ENCODE results near the gene MRPL42. TPM values are rescaled to one million over a fixed set of nuclear protein-coding genes. Genes with fewer than 3 reads are reported as not detected.
"Not testable (repeated sequence)": the region's sequence is repeated elsewhere in the genome, so short reads cannot be mapped to it uniquely, and the experiment has no call there.

MRPL42 gene
- polyA plus RNA-seq, 1 donor = 64.0 TPM

DNA sequence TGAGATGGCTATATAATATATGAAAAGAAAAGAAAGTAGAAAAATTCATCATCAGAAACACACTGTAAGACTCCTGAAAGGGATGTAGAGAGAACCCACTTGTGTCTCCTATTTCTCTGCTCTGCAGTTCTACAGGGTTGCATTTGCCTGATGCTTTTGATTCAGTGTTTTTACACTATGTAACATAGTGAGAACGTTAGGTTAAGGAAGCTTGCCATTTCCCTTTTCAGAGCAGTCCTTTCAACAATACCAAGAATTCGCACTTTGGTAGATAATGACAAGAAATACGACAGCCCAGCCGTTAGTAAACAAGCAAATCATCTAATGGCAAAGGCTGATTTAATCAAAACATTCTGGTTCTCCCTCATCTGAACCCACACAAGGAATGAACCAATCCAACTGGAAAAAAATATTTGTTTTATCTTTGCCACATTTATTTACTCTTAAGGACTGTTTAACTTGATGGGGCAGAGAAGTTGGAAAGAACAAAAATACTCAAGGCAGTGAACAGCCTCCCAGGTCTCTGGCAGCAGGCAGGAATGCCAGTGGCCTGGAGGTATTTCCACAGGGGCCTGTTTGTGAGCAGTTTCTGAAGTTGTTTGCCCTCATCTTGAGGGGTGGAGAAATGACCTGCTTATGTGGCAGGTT lies 74.4 kb downstream of the MRPL42 start:
- Histone ChIP-seq H3K27me3 (ENCODE audit: control insufficient read depth, insufficient read depth, low read length) (no peaks in the 10 kb centered on the region), H3K36me3 (ENCODE audit: control insufficient read depth, insufficient read depth, low read length) (peaks cover 8% of the 10 kb centered on the region), H3K9me3 (ENCODE audit: control insufficient read depth, low read depth, low read length) (no peaks in the 10 kb centered on the region), H3K4me3 (ENCODE audit: low read length) (no peak overlapping the region), H3K27ac (ENCODE audit: low read length) (no peak overlapping the region), H3K4me1 (ENCODE audit: control insufficient read depth, insufficient read depth, low read length) (no peaks in the 10 kb centered on the region)
- WGBS (ENCODE audit: insufficient coverage, low lambda C conversion rate) = no CpG with 5 or more reads among the region's 4 CpGs
- DNase-seq = no peak

DNA sequence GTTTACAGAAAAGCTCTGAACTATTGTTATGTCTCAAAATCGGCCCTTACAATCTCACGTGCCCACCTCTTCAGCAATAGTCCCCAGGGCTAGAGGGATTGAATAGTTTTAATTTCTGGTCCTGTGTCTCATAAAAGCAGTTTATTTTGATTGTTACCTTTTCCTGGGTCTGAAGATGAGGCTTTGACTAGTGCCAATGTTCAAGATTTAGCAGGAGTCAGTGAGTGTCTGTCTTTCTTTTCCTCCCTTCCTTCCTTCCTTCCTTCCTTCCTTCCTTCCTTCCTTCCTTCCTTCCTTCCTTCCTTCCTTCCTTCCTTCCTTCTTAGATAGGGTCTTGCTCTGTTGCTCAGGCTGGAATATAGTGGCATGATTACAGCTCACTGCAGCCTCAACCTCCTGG lies 80.5 kb downstream of the MRPL42 start:
- H3K36me3 ChIP-seq (ENCODE audit: control insufficient read depth, insufficient read depth, low read length) = peaks cover 12% of the 10 kb centered on the region
- no peaks in the 10 kb centered on the region for H3K4me1 ChIP-seq (ENCODE audit: control insufficient read depth, insufficient read depth, low read length)
- no peak overlapping the region for H3K27ac ChIP-seq (ENCODE audit: low read length)
- H3K9me3 ChIP-seq (ENCODE audit: control insufficient read depth, low read depth, low read length) = no peaks in the 10 kb centered on the region
- DNase-seq = no peak
- WGBS (ENCODE audit: insufficient coverage, low lambda C conversion rate) = no CpG with 5 or more reads among the region's 2 CpGs
- no peak overlapping the region for H3K4me3 ChIP-seq (ENCODE audit: low read length)
- no peaks in the 10 kb centered on the region for H3K27me3 ChIP-seq (ENCODE audit: control insufficient read depth, insufficient read depth, low read length)

DNA sequence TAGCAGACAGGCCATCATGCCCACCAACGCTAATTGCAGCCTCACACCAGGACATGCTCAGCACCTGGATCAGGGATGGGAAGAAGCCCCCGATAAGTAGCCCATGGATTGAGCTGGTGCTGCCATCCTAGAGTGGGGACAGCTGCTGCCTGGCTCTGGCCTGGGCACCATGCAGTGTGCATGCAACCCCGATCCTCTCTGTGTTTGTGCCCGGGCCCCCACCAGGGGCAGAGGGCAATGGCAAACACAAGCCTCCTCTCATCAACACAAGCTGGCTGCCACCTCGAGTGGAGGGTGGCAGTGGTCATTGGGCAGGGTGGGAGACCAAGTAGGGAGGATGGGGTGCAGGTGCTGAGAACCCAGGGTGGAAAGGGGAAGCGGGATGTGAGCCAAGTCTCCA lies 81.9 kb downstream of the MRPL42 start:
- Histone ChIP-seq H3K9me3 (ENCODE audit: control insufficient read depth, low read depth, low read length) (no peaks in the 10 kb centered on the region), H3K36me3 (ENCODE audit: control insufficient read depth, insufficient read depth, low read length) (peaks cover 9% of the 10 kb centered on the region), H3K4me1 (ENCODE audit: control insufficient read depth, insufficient read depth, low read length) (no peaks in the 10 kb centered on the region), H3K27me3 (ENCODE audit: control insufficient read depth, insufficient read depth, low read length) (no peaks in the 10 kb centered on the region), H3K4me3 (ENCODE audit: low read length) (no peak overlapping the region), H3K27ac (ENCODE audit: low read length) (no peak overlapping the region)
- no CpG with 5 or more reads among the region's 6 CpGs for WGBS (ENCODE audit: insufficient coverage, low lambda C conversion rate)
- DNase-seq = no peak

DNA sequence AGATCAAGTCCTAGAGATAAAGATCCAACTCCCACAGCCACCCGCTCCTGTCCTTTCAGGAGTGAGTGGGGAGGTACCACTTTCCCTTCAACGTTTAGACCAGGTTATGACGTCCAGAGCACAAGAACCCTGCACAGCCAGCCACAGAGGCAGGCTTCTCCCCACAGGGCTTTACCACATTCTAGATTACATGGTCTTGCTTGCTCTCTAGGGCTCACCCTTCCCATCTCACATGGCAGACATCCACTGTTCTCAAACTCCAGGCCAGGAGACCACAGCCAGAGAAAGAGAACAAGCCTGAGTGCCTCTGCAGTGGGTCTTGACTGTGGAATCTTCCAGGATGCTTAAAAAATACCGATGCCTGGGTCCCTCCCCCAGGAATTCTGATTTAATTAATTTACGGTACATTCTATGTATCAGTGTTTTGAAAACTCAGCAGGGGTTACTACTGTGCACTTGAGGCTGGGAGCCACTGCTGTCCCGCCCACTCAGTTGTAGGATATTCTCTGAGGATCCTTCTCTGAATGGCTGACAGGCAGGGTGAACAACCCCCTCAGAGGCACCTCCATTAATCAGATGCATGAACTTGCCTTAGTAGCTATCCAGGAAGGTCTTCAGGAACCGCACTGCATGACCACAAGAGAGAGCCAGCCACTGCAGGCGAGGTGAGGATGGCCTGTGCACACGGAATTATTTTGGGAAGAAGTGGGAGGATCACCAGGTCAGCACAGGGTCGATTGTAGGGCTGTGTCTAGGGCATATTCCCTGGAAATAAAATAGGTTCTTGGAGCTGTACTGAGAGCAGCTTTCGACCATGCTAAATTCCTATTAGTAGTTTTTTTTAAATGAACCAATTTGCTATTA lies 83.7 kb downstream of the MRPL42 start:
- WGBS (ENCODE audit: insufficient coverage, low lambda C conversion rate) = 100% methylated on average over 2 of the region's 11 CpGs
- no peaks in the 10 kb centered on the region for H3K27me3 ChIP-seq (ENCODE audit: control insufficient read depth, insufficient read depth, low read length)

DNA sequence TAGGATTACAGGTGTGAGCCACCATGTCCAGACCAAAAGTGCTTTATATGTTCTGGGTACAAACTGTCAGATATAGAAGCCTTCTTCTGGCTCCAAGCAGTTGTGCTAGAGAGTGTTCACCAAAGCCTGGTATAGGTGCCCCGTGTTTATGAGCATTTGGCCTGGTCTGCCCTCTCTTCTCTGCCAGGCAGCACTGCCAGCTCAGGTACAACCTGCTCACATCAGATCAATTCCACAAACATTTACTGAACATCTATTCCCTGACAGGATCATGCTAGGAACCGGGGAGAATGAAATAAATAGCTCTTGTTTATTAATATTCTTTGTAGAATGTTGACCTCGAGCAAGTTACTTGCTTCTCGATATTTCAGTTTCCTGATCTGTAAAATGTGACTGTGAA lies 85.1 kb downstream of the MRPL42 start:
- no peak overlapping the region for H3K27ac ChIP-seq (ENCODE audit: low read length)
- peaks cover 3% of the 10 kb centered on the region for H3K36me3 ChIP-seq (ENCODE audit: control insufficient read depth, insufficient read depth, low read length)
- H3K4me1 ChIP-seq (ENCODE audit: control insufficient read depth, insufficient read depth, low read length) = no peaks in the 10 kb centered on the region
- no peak for DNase-seq
- WGBS (ENCODE audit: insufficient coverage, low lambda C conversion rate) = 90% methylated on average over 2 of the region's 4 CpGs
- no peaks in the 10 kb centered on the region for H3K27me3 ChIP-seq (ENCODE audit: control insufficient read depth, insufficient read depth, low read length)
- no peaks in the 10 kb centered on the region for H3K9me3 ChIP-seq (ENCODE audit: control insufficient read depth, low read depth, low read length)
- H3K4me3 ChIP-seq (ENCODE audit: low read length) = no peak overlapping the region

More for the DNA sequence above, 83.7 kb downstream of the MRPL42 start:
- Histone ChIP-seq H3K36me3 (ENCODE audit: control insufficient read depth, insufficient read depth, low read length) (peaks cover 3% of the 10 kb centered on the region), H3K4me1 (ENCODE audit: control insufficient read depth, insufficient read depth, low read length) (no peaks in the 10 kb centered on the region), H3K4me3 (ENCODE audit: low read length) (no peak overlapping the region), H3K9me3 (ENCODE audit: control insufficient read depth, low read depth, low read length) (no peaks in the 10 kb centered on the region), H3K27ac (ENCODE audit: low read length) (no peak overlapping the region)
- DNase-seq = no peak

DNA sequence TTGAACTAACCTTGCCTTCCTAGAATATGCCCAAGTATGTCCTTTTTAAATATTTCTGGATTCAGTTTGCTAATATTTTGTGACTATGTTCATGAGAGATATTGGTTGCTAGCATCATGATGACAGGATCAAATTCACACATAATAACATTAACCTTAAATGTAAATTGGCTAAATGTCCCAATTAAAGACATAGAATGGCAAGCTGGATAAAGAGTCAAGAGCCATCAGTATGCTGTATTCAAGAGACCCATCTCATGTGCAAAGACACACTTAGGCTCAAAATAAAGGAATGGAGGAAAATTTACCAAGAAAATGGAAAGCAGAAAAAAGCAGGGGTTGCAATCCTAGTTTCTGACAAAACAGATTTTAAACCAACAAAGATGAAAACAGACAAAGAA lies 90.6 kb downstream of the MRPL42 start:
- DNase-seq; H3K27me3 ChIP-seq (ENCODE audit: control insufficient read depth, insufficient read depth, low read length); H3K4me3 ChIP-seq (ENCODE audit: low read length); H3K36me3 ChIP-seq (ENCODE audit: control insufficient read depth, insufficient read depth, low read length); H3K9me3 ChIP-seq (ENCODE audit: control insufficient read depth, low read depth, low read length); H3K27ac ChIP-seq (ENCODE audit: low read length); H3K4me1 ChIP-seq (ENCODE audit: control insufficient read depth, insufficient read depth, low read length): not testable (repeated sequence)

DNA sequence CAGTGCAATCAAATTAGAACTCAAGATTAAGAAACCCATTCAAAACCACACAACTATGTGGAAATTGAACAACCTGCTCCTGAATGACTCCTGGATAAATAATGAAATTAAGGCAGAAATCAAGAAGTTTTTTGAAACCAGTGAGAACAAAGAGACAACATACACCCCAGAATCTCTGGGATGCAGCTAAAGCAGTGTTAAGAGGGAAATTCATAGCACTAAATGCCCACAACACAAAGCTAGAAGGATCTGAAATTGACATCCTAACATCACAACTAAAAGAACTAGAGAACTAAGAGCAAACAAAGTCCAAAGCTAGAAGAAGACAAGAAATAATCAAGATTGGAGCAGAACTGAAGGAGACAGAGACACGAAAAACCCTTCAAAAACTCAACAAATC lies 91.4 kb downstream of the MRPL42 start:
- not testable (repeated sequence) for H3K4me1 ChIP-seq (ENCODE audit: control insufficient read depth, insufficient read depth, low read length); H3K9me3 ChIP-seq (ENCODE audit: control insufficient read depth, low read depth, low read length); H3K27me3 ChIP-seq (ENCODE audit: control insufficient read depth, insufficient read depth, low read length); H3K4me3 ChIP-seq (ENCODE audit: low read length); H3K36me3 ChIP-seq (ENCODE audit: control insufficient read depth, insufficient read depth, low read length); DNase-seq; H3K27ac ChIP-seq (ENCODE audit: low read length)
- 100% methylated on average over 1 of the region's 1 CpG for WGBS (ENCODE audit: insufficient coverage, low lambda C conversion rate)

DNA sequence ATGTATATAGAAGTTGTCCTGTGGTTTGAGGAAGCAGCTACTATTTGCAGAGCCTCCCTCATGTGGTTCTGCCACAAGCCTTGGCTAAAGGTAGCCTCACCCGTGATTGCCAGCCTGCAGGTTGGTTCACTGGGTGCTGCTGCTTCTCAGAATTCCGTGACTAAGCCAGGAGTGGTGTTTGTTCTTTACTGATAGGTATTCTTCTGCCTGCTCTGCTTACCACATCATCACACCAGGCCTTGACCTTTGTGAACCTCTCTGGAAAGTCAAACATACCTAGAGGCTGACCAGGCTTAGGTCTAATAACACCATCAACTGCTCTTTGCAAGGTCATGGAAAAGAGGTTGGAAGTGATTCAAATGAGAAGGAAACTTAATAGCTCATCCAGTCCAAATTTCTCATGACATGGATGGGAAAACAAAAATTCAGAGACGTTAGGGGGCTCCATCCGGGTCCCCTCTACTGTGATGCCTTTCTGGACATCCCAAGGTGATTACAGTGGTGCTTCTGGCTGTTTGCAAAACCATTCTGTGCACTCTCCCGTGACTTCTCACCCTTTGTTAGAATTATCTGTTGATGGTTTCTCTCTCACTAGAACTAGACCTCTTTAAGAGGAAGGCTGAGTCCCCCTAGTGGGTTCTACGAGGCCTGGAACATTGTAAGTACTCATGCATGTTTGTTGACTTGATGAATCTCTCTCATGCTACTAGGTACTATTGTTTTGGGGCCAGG lies 96.7 kb downstream of the MRPL42 start:
- peaks cover 1% of the 10 kb centered on the region for H3K9me3 ChIP-seq (ENCODE audit: control insufficient read depth, low read depth, low read length)
- H3K27me3 ChIP-seq (ENCODE audit: control insufficient read depth, insufficient read depth, low read length) = no peaks in the 10 kb centered on the region
- H3K4me1 ChIP-seq (ENCODE audit: control insufficient read depth, insufficient read depth, low read length) = no peaks in the 10 kb centered on the region
- no peak overlapping the region for H3K4me3 ChIP-seq (ENCODE audit: low read length)
- no CpG with 5 or more reads among the region's 6 CpGs for WGBS (ENCODE audit: insufficient coverage, low lambda C conversion rate)
- DNase-seq = no peak
- H3K36me3 ChIP-seq (ENCODE audit: control insufficient read depth, insufficient read depth, low read length) = peaks cover 8% of the 10 kb centered on the region
- no peak overlapping the region for H3K27ac ChIP-seq (ENCODE audit: low read length)

DNA sequence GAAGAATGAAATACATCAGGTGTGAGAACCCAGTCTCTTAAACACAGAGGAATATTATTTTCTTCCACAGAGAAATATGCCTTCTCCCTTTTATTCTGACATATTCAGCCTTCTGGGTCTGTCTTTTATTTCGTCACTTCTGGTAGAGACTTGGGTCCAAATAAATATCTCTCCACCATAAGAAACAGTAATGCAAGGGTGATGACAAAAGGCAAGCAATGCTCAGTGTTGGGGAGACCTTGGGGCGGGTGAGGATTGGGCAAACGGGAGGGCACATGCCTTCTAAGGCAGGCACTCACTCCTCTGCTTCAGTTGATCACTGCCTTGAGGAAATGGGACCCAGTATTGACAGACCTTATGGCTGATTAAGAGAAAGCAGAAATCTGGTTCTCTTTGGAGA lies 98.4 kb downstream of the MRPL42 start:
- no peaks in the 10 kb centered on the region for H3K9me3 ChIP-seq (ENCODE audit: control insufficient read depth, low read depth, low read length)
- H3K36me3 ChIP-seq (ENCODE audit: control insufficient read depth, insufficient read depth, low read length) = peaks cover 8% of the 10 kb centered on the region
- DNase-seq = no peak
- WGBS (ENCODE audit: insufficient coverage, low lambda C conversion rate) = 100% methylated on average over 1 of the region's 3 CpGs
- H3K4me1 ChIP-seq (ENCODE audit: control insufficient read depth, insufficient read depth, low read length) = no peaks in the 10 kb centered on the region
- H3K27me3 ChIP-seq (ENCODE audit: control insufficient read depth, insufficient read depth, low read length) = no peaks in the 10 kb centered on the region
- no peak overlapping the region for H3K27ac ChIP-seq (ENCODE audit: low read length)
- no peak overlapping the region for H3K4me3 ChIP-seq (ENCODE audit: low read length)

All from large intestine (tissue), 3 donors.